Left ventricle myocardium superior (tissue), 1 donor: Measurements from ENCODE around the gene HES4. TPM values are rescaled to one million over a fixed set of nuclear protein-coding genes. Genes with fewer than 3 reads are reported as not detected.
"Not testable (repeated sequence)": the region's sequence is repeated elsewhere in the genome, so short reads cannot be mapped to it uniquely, and the experiment has no call there.

Experiments used
- ATAC-seq: fragments of 200-7000 bp; cut with Tn5 transposase; one replicate; pipeline ENCODE4 v1.9.1; 2020; ENCODE audit warnings: mild to moderate bottlenecking, moderate library complexity
- DNase-seq: peaks from one replicate; pipeline ENCODE4 v3.0.0-alpha.2; 2020
- intact Hi-C: fragments of 100-400 bp; cut with micrococcal nuclease; formaldehyde crosslinking; loops from one replicate; pipeline ENCODE4 v1.11.0; 2022
- total RNA-seq: library from RNA; stranded (reverse); fragmentation: NEBNext Ultra II Directional; extraction: Animal tissue kit (Norgen Biotek cat#: 25700); gene quantifications from one replicate; pipeline ENCODE4 v1.2.1, GENCODE V29; 2021
- donor health status: DM: no; HTN: yes; CAD: no; lungs with severe emphysema.

The HES4 gene
- total RNA-seq, 1 donor from 2014 or later = 39.4 TPM

- ATAC-seq = no peak
- intact Hi-C loops = no loop called here
- DNase-seq = no peak
Observed at GRCh38 chr1:1004420-1004779, 4.5 kb upstream of the HES4 start.

GRCh38 chr1:1003618-1004419 is 3.9 kb upstream of the HES4 start:
- ATAC-seq (no peak), DNase-seq (no peak)
- intact Hi-C loops = no loop called here

GRCh38 chr1:1001057-1001783 is 1.3 kb upstream of the HES4 start:
- DNase-seq (no peak), ATAC-seq (peak; percentile 0)

GRCh38 chr1:1000357-1001056 is 610 bp upstream of the HES4 start:
- DNase-seq = peak; percentile 86
- intact Hi-C loops = no loop called here
- peak; percentile 69 for ATAC-seq

More at GRCh38 chr1:1001057-1001783, 1.3 kb upstream of the HES4 start:
- intact Hi-C loops = no loop called here

GRCh38 chr1:998995-999724 is 737 bp downstream of the HES4 start:
- intact Hi-C loops = no loop called here
- DNase-seq = peak; percentile 68

GRCh38 chr1:998745-998994 is 1.2 kb downstream of the HES4 start:
- intact Hi-C loops = no loop called here
- DNase-seq (no peak), ATAC-seq (no peak)

More at GRCh38 chr1:998995-999724, 737 bp downstream of the HES4 start:
- ATAC-seq = peak; percentile 12

GRCh38 chr1:997993-998744 is 1.7 kb downstream of the HES4 start:
- peak; percentile 45 for DNase-seq
- ATAC-seq = no peak
- intact Hi-C loops = no loop called here

- DNase-seq (no peak), ATAC-seq (no peak)
- intact Hi-C loops = no loop called here
Observed at GRCh38 chr1:997713-997992, 2.2 kb downstream of the HES4 start.

- ATAC-seq (no peak), DNase-seq (peak; percentile 32)
- intact Hi-C loops = no loop called here
Observed at GRCh38 chr1:996851-997712, 2.8 kb downstream of the HES4 start.

GRCh38 chr1:995665-996633 is 3.9 kb downstream of the HES4 start:
- intact Hi-C loops = no loop called here
- ATAC-seq (no peak), DNase-seq (peak; percentile 21)

- ATAC-seq, intact Hi-C loops: not testable (repeated sequence)
- DNase-seq = peak; percentile 2
Observed at GRCh38 chr1:994546-994945, 5.4 kb downstream of the HES4 start.

GRCh38 chr1:993379-993995 is 6.4 kb downstream of the HES4 start:
- intact Hi-C loops = no loop called here
- peak; percentile 22 for DNase-seq
- no peak for ATAC-seq

GRCh38 chr1:992362-992761 is 7.5 kb downstream of the HES4 start:
- no peak for ATAC-seq

GRCh38 chr1:991895-992294 is 8.0 kb downstream of the HES4 start:
- DNase-seq (no peak), ATAC-seq (no peak)
- intact Hi-C loops = no loop called here

More at GRCh38 chr1:992362-992761, 7.5 kb downstream of the HES4 start:
- DNase-seq = peak; percentile 1
- intact Hi-C loops = no loop called here

GRCh38 chr1:991275-991674 is 8.6 kb downstream of the HES4 start:
- not testable (repeated sequence) for ATAC-seq, DNase-seq

GRCh38 chr1:988061-988460 is 11.8 kb downstream of the HES4 start:
- ATAC-seq, DNase-seq, intact Hi-C loops: not testable (repeated sequence)

More at GRCh38 chr1:991275-991674, 8.6 kb downstream of the HES4 start:
- intact Hi-C loops = not testable (repeated sequence)

- intact Hi-C loops = no loop called here
- ATAC-seq (no peak), DNase-seq (peak; percentile 23)
Observed at GRCh38 chr1:985126-985525, 14.8 kb downstream of the HES4 start.
